GM19468 (cell line): Measurements from ENCODE around the gene LIPM.
"Not testable (repeated sequence)": the region's sequence is repeated elsewhere in the genome, so short reads cannot be mapped to it uniquely, and the experiment has no call there.

Experiments
- ATAC-seq: cut with Tn5 transposase; IDR thresholded peaks from one replicate; pipeline ENCODE4 v1.9.1; 2021; ENCODE audit warnings: mild to moderate bottlenecking, moderate library complexity, moderate number of reproducible peaks; ENCODE audit not compliant: unreplicated experiment; ENCODE audit errors: extremely low read depth

LIPM gene

DNA sequence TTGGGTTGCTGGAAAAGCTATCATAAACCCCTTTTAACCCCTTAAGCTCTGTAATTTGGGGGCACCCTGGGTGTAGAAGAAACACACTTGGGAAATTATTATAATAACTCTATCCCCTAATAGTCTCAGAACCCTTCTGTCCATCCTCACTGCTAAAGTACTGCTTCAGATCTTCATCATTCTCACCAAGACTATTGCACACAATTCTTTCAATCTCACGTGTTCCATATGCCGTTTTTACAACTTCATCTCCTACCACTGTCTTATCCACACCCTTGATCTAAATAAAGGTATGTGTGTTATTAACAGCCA lies 33.3 kb downstream of the LIPM start:
- no peak for ATAC-seq

GRCh38 chr10:88837632-88838031 lies 35.1 kb downstream of the LIPM start:
- not testable (repeated sequence) for ATAC-seq

- ATAC-seq, result no peak
Measured at GRCh38 chr10:88838766-88839350, 36.3 kb downstream of the LIPM start.

GRCh38 chr10:88840104-88840503 lies 37.6 kb downstream of the LIPM start:
- no peak for ATAC-seq

- no peak for ATAC-seq
Measured at GRCh38 chr10:88840881-88841280, 38.4 kb downstream of the LIPM start.

DNA sequence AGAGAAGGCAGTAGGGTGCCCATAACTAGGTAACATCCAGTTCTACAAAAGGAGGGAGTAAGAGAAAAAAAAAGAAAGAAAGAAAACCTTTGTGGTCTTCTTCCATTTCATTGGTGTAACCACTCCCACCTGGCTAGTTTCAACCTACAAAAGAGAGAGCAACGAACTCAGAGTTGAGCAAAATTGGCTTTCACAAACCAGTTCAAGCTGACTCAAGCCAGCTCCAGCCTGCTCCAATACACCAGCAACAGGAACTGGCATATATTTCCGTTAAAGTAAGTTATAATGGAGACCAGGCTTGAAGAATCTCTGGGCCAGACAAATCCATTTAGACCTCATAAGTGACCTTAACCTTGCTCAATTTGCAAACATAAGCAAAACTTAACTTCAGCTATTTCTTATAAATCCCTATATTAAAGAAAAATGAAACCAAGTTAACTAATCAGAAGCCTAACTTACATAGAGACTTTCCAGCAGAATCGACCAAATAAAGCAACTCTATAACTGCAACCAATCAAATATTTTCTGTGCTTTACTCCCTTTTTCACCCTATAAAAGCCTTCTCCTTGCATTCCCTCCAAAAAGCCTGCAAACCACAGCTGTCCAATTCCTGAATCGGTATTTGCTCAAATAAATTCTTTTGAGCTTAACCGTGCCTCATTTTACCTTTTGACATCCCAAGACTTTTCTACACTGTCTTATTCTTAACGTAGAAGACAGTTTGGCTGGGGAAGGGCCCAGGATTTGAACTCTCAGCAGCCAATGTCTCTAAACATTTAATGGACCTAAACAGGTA lies 39.0 kb downstream of the LIPM start:
- no peak for ATAC-seq

GRCh38 chr10:88843171-88843570 lies 40.6 kb downstream of the LIPM start:
- ATAC-seq, result no peak

GRCh38 chr10:88848499-88848898 lies 46.0 kb downstream of the LIPM start:
- no peak for ATAC-seq

- no peak for ATAC-seq
Measured at GRCh38 chr10:88849234-88849633, 46.7 kb downstream of the LIPM start.

- no peak for ATAC-seq
Measured at GRCh38 chr10:88850712-88851111, 48.2 kb downstream of the LIPM start.

DNA sequence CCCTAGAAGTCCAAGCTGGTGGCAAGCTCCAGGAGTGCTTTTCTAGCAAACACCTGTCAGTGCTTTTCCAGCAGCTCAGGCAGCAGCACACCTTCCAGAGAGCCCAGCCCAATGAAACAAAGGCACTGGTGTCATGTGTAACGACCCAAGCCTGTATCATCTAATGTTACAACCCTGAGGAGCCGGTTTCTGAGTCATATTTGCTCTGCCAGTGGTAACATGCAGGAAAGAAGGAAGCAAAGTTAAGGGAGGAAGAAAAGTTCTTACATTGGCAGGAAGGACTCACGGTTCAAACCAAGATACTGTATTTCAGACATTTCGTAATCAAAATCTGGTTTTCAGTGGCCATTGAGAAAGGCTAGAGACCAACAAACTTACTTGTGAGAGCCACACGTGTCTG lies 49.2 kb downstream of the LIPM start, which contains the start of gene ANKRD22:
Gene ANKRD22 (minus strand): TSS at position 139 of the 400 bp plus-strand sequence. CDS start 237 bp downstream, outside the sequence.
- ATAC-seq, result no peak

DNA sequence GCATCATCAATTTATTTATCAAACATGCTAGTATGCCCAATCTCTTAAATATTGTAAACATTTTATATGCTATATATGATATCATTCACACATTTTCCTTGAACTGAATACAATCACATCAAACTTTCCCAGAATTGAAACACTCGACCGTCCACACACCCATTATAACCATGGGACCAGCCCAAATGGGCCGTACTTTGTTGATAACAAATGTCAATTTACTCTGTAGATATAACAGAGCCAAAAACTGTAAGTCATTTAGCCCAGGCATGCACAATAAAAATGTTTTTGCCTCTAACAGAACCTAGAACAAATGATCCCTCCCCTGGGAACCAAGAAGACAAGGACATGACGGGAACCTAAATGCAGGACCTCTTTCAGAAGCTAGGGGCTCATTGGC lies 49.8 kb downstream of the LIPM start:
- no peak for ATAC-seq

- ATAC-seq, result no peak
Measured at GRCh38 chr10:88853155-88853881, 50.8 kb downstream of the LIPM start.

- ATAC-seq, result no peak
Measured at GRCh38 chr10:88854684-88855083, 52.2 kb downstream of the LIPM start.

DNA sequence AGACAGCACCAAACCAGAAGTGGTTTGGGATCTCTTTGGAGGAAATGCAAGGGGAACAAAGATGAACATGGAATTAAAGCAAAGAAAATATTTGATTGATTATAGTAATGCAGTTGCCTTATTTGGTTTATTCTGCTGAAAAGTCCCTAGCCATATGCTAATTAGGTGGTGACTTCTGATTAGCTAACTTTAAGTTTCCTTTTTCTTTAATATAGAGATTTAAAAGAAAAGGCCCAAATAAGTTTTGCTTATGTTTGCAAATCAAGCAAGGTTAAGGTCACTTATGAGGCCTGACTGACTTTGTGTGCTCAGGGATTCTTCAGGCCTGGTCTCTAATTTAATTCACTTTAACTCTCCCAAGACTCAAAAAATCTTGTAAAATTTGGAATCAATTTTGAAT lies 55.3 kb downstream of the LIPM start:
- ATAC-seq, result no peak

DNA sequence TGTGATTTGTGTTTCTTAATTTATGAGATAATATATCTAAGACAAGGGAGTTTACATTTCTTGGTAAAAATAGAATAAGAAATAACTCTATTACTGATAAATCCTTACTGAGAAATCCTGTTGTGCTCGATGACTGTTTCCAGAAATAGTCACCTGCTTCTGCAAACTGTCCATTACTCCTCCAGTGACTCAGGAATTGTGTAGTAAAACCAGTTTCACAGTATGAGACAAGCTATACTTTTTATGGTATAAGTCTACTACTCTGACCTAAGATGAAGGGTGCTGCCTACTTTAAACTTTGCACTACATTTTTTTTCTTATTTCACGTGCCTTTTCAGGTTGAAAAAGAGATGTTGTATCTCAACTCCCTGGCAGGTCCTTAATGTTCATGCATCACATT lies 56.0 kb downstream of the LIPM start:
- ATAC-seq, result no peak

DNA sequence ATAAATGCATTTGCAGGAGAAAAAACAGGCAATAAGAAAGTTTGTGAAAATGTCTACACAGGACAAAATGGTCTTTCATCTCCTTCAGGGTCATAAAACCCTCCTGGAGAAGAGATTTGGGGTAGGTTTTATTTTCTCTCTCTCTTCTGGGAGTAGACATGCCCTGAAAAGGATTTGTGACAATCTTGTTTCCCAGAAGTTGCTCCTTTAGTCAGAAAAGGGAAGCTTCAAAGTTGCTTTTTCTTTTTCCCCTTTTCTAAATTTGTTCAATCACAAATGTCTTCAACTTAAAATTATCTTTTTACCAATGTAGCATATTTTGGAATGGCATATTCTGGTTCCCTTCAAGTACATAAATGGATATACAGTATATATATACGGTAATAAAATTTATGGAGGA lies 58.5 kb downstream of the LIPM start:
- no peak for ATAC-seq

DNA sequence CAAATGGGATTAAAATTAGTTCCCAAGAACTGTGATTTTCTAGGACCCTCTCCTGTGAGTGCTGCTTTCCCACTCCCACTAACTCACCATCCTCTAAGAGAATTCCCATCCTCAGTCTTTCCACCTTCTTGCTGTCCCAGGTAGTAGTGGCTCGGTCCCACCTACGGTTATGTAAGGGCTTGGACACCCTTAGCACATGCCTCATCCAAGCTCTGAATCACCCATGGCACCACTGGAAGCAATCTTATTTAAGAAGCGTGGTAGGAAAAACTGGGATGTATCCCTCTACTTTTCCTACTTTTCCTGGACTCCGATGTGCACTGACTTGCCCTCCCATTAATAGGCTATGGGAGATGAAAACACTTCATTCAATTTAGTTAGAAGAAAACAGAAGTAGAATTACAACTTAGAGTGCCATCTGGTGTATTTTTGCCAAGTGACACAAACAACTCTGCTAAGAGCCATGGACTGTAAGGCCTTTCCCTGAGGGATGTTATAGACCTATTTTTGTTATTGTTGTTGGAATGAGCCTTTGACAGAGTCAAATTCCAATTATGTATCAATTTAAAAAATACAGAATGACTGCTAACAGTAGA lies 62.8 kb downstream of the LIPM start:
- no peak for ATAC-seq

DNA sequence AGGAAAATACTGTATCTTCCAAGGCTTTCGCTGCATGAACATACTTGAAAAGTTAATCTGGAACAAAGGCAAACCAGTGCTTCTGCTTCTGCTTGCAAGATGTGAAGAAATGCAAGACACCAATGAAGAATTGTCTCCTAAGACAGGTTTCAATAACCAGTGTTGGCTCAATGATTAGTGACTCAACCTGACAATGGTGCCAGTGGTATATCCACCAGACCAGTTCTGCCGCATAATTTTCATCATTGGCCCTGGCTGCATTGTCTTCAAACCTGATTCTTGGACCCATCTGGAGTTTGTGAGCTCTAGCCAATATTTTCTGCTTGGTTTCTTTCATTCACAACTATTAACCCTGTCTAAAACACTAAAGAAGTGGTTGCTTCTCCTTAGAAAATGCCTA lies 63.9 kb downstream of the LIPM start:
- no peak for ATAC-seq

GRCh38 chr10:88870089-88870488 lies 67.6 kb downstream of the LIPM start:
- ATAC-seq, result no peak
